Breast epithelium (tissue), 4 donors: ENCODE measurements around the gene CEACAM8. TPM values are rescaled to one million over a fixed set of nuclear protein-coding genes. Genes with fewer than 3 reads are reported as not detected.
"Not testable (repeated sequence)": the region's sequence is repeated elsewhere in the genome, so short reads cannot be mapped to it uniquely, and the experiment has no call there.

Experiments
- DNase-seq, 2 donors: peaks; one replicate each; pipeline ENCODE4 v3.0.0-alpha.2; 2019; ENCODE audit warnings: low spot score in 2 of 2
- H3K27ac ChIP-seq, 2 donors: fragments of 200-600 bp; sonication (generic) in 1 of 2; one replicate each; pipeline ENCODE4 v1.5.1; 2016 to 2019; ENCODE audit warnings: mild to moderate bottlenecking in 1 of 2
- H3K27me3 ChIP-seq, 2 donors: fragments of 200-600 bp; sonication (generic) in 1 of 2; one replicate each; pipeline versions ENCODE4 v1.5.1 to v1.6.0; 2017 to 2019; ENCODE audit warnings: control low read depth in 1 of 2, mild to moderate bottlenecking in 1 of 2
- H3K36me3 ChIP-seq: fragments of 200-600 bp; one replicate; pipeline ENCODE4 v1.5.1; 2019
- H3K4me1 ChIP-seq, 2 donors: fragments of 200-600 bp; sonication (generic); one replicate each; pipeline ENCODE4 v1.5.1; 2016 to 2019; ENCODE audit warnings: control low read depth in 1 of 2
- H3K4me3 ChIP-seq, 3 donors: fragments of 200-600 bp; sonication (generic); 1 replicate in 2 of 3; 2 replicates in 1 of 3; pipeline ENCODE4 v1.5.1; 2016 to 2019; ENCODE audit warnings: mild to moderate bottlenecking in 3 of 3, moderate library complexity in 2 of 3
- H3K9me3 ChIP-seq, 2 donors: fragments of 200-600 bp; sonication (generic) in 1 of 2; one replicate each; pipeline ENCODE4 v1.5.1; 2016 to 2019; ENCODE audit warnings: control low read depth in 1 of 2
- CTCF ChIP-seq, 3 donors: fragments of 450-650 bp; IDR thresholded peaks; one replicate each; pipeline ENCODE4 v1.5.1; 2016 to 2017; ENCODE audit warnings: antibody characterized with exemption in 3 of 3, mild to moderate bottlenecking in 3 of 3, moderate library complexity in 3 of 3
- POLR2A ChIP-seq: fragments of 450-650 bp; IDR thresholded peaks from one replicate; pipeline ENCODE4 v1.6.1; 2016; ENCODE audit warnings: antibody characterized with exemption, mild to moderate bottlenecking, moderate library complexity
- POLR2AphosphoS5 ChIP-seq, 3 donors: sonication (generic); formaldehyde crosslinking; IDR thresholded peaks; one replicate each; pipeline ENCODE4 v1.6.1; 2017; ENCODE audit warnings: antibody characterized with exemption in 3 of 3
- intact Hi-C: fragments of 100-400 bp; cut with DNase I; formaldehyde crosslinking; loops from one replicate; pipeline ENCODE4 v1.15.1; 2023; ENCODE audit warnings: low total_unique reads
- total RNA-seq, 3 donors: library from RNA; depleted of rRNA; stranded (reverse); fragments of >200 nt; gene quantifications; one replicate each; pipeline ENCODE4 v1.1.0, GENCODE V29; 2016

CEACAM8 gene
- total RNA-seq, 3 donors from 2014 or later: not detected

DNA sequence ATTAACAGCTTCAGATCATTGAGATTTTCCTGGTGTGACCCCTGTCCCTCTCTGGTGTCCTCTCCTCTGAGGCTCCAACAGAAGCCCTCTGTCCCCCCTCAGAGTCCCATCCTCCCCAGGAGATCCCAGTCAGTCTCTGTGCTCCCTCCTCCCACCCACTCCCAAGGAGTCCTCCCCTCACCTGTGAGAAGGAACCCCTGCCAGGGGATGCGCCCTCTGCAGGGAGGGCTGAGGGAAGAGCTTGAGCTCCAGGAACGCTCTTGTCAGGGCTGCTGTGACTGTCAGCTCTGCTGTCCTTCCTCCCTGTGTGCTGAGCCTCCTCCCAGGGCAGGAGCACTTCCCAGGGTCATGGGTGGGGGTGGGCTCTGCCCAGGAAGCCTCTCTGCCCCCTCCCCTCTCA, 33.2 kb downstream of the CEACAM8 start:
- Histone ChIP-seq H3K4me1 (peaks cover 0 to 4% of the 10 kb centered on the region in 2 donors), H3K27ac (no peak overlapping the region), H3K4me3 (no peak overlapping the region), H3K9me3 (no peaks in the 10 kb centered on the region), H3K27me3 (no peaks in the 10 kb centered on the region), H3K36me3 (no peaks in the 10 kb centered on the region)
- no peak for DNase-seq
- intact Hi-C loops: no loop called here
- TF ChIP-seq POLR2A (no peak), POLR2AphosphoS5 (IDR thresholded peaks at IDR 0.05) (no peak), CTCF (IDR thresholded peaks at IDR 0.05) (no peak)

DNA sequence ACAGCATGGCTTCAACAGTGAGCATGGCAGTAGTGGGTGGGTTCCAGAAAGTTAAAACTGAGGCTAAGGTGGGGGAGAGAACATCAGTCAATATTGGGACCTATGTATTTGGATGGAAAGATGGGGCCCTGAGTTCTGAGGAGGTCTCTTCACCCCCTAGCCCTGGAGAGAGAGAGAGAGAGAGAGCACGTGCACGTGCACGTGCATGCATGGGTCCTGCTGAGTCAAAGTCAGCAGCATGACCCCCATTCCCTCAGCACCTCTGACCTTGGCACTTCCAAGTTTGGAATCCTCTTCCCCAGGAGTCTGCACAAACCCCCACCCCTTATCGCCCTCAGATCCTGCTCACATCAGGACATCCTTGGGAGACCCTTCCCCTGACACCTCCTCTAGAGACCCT, 34.0 kb downstream of the CEACAM8 start:
- DNase-seq: no peak
- Histone ChIP-seq H3K36me3 (no peaks in the 10 kb centered on the region), H3K9me3 (no peaks in the 10 kb centered on the region), H3K4me1 (peaks cover 0 to 4% of the 10 kb centered on the region in 2 donors), H3K4me3 (no peak overlapping the region), H3K27me3 (no peaks in the 10 kb centered on the region), H3K27ac (no peak overlapping the region)
- TF ChIP-seq POLR2A: no peak
- no peak for TF ChIP-seq POLR2AphosphoS5 (IDR thresholded peaks at IDR 0.05)
- no peak for TF ChIP-seq CTCF (IDR thresholded peaks at IDR 0.05)
- intact Hi-C loops: no loop called here

- Histone ChIP-seq H3K4me3 (no peak overlapping the region), H3K9me3 (no peaks in the 10 kb centered on the region), H3K27ac (no peak overlapping the region), H3K36me3 (no peaks in the 10 kb centered on the region), H3K4me1 (peaks cover 0 to 4% of the 10 kb centered on the region in 2 donors), H3K27me3 (no peaks in the 10 kb centered on the region)
- DNase-seq: no peak
- intact Hi-C loops: loop anchor here (10.0 kb wide), 1 partner anchor 234 kb away; the partner anchor contains the start of gene MEGF8
- TF ChIP-seq POLR2AphosphoS5 (IDR thresholded peaks at IDR 0.05): no peak
- TF ChIP-seq CTCF (IDR thresholded peaks at IDR 0.05): no peak
Measured at GRCh38 chr19:42558450-42559150, 36.1 kb downstream of the CEACAM8 start.

GRCh38 chr19:42557386-42557871, 37.3 kb downstream of the CEACAM8 start:
- not testable (repeated sequence) for H3K27me3 ChIP-seq, H3K36me3 ChIP-seq, H3K4me3 ChIP-seq, DNase-seq, H3K4me1 ChIP-seq, H3K27ac ChIP-seq, H3K9me3 ChIP-seq
- intact Hi-C loops: loop anchor here (10.0 kb wide), 1 partner anchor 233 kb away; the partner anchor contains the start of gene MEGF8

- H3K4me3 ChIP-seq: no peak overlapping the region
- no peaks in the 10 kb centered on the region for H3K36me3 ChIP-seq
- DNase-seq: no peak
- TF ChIP-seq POLR2AphosphoS5 (IDR thresholded peaks at IDR 0.05): no peak
- H3K9me3 ChIP-seq: no peaks in the 10 kb centered on the region
- intact Hi-C loops: loop anchor here (10.0 kb wide), 1 partner anchor 231 kb away; the partner anchor contains the start of gene MEGF8
- H3K27ac ChIP-seq: no peak overlapping the region
- H3K27me3 ChIP-seq: no peaks in the 10 kb centered on the region
- H3K4me1 ChIP-seq: peaks cover 0 to 4% of the 10 kb centered on the region in 2 donors
Measured at GRCh38 chr19:42555801-42556200, 38.9 kb downstream of the CEACAM8 start.

GRCh38 chr19:42555317-42555716, 39.4 kb downstream of the CEACAM8 start:
- TF ChIP-seq POLR2AphosphoS5 (IDR thresholded peaks at IDR 0.05): no peak
- TF ChIP-seq CTCF (IDR thresholded peaks at IDR 0.05): no peak
- TF ChIP-seq POLR2A: no peak
- Histone ChIP-seq H3K4me1 (peaks cover 0 to 4% of the 10 kb centered on the region in 2 donors), H3K27me3 (no peaks in the 10 kb centered on the region), H3K4me3 (no peak overlapping the region), H3K36me3 (no peaks in the 10 kb centered on the region), H3K9me3 (no peaks in the 10 kb centered on the region), H3K27ac (no peak overlapping the region)
- DNase-seq: no peak
- intact Hi-C loops: loop anchor here (10.0 kb wide), 1 partner anchor 231 kb away; the partner anchor contains the start of gene MEGF8
